Activated T-cell treated with anti-CD3 and anti-CD28 coated beads for 24 hours (primary cell): ENCODE data around the gene SLAMF6.
"Not testable (repeated sequence)": the region's sequence is repeated elsewhere in the genome, so short reads cannot be mapped to it uniquely, and the experiment has no call there.

Experiments used
- DNase-seq: peaks from one replicate; pipeline ENCODE4 v3.0.0-alpha.2; 2020; ENCODE audit warnings: low read depth

Gene SLAMF6

GRCh38 chr1:160522622-160523345 lies at the start of gene SLAMF6:
TSS of gene SLAMF6 (minus strand) at chr1:160523255. CDS start at chr1:160523192, 63 bp downstream.
- DNase-seq, result no peak

GRCh38 chr1:160570840-160571239 lies 47.8 kb upstream of the SLAMF6 start:
- no peak for DNase-seq

GRCh38 chr1:160569806-160570205 lies 46.8 kb upstream of the SLAMF6 start:
- no peak for DNase-seq

GRCh38 chr1:160567858-160568682 lies 45.0 kb upstream of the SLAMF6 start:
- DNase-seq, result peak; percentile 60

GRCh38 chr1:160567341-160567740 lies 44.3 kb upstream of the SLAMF6 start:
- no peak for DNase-seq

GRCh38 chr1:160565564-160565963 lies 42.5 kb upstream of the SLAMF6 start:
- DNase-seq, result no peak

GRCh38 chr1:160563230-160563629 lies 40.2 kb upstream of the SLAMF6 start:
- not testable (repeated sequence) for DNase-seq

- DNase-seq, result not testable (repeated sequence)
Measured at GRCh38 chr1:160562745-160563144, 39.7 kb upstream of the SLAMF6 start.

- DNase-seq, result no peak
Measured at GRCh38 chr1:160560806-160561205, 37.8 kb upstream of the SLAMF6 start.

GRCh38 chr1:160560045-160560705 lies 37.1 kb upstream of the SLAMF6 start:
- DNase-seq, result no peak

GRCh38 chr1:160559437-160559836 lies 36.4 kb upstream of the SLAMF6 start:
- DNase-seq, result not testable (repeated sequence)

- DNase-seq, result no peak
Measured at GRCh38 chr1:160558660-160559380, 35.8 kb upstream of the SLAMF6 start.

- DNase-seq, result no peak
Measured at GRCh38 chr1:160553778-160554177, 30.7 kb upstream of the SLAMF6 start.

GRCh38 chr1:160552425-160552824 lies 29.4 kb upstream of the SLAMF6 start:
- DNase-seq, result no peak

GRCh38 chr1:160550572-160551034 lies 27.5 kb upstream of the SLAMF6 start:
- DNase-seq, result peak; percentile 35

- no peak for DNase-seq
Measured at GRCh38 chr1:160549665-160550006, 26.6 kb upstream of the SLAMF6 start.

GRCh38 chr1:160548960-160549664 lies 26.1 kb upstream of the SLAMF6 start:
- no peak for DNase-seq

- DNase-seq, result no peak
Measured at GRCh38 chr1:160548183-160548582, 25.1 kb upstream of the SLAMF6 start.

GRCh38 chr1:160547422-160547821 lies 24.4 kb upstream of the SLAMF6 start:
- DNase-seq, result no peak

GRCh38 chr1:160546942-160547341 lies 23.9 kb upstream of the SLAMF6 start:
- DNase-seq, result no peak

GRCh38 chr1:160544647-160545046 lies 21.6 kb upstream of the SLAMF6 start:
- no peak for DNase-seq
